Measurements from ENCODE around the gene GNAO1. TPM values are rescaled to one million over a fixed set of nuclear protein-coding genes. Genes with fewer than 3 reads are reported as not detected.

The GNAO1 gene
- total and polyA plus RNA-seq, 9 of the 15 experiments (the other 6 are each of a cell fraction or from before 2014, with no cell fraction given), result 0.07 to 0.42 (median 0.08) TPM; not detected in 5

DNA sequence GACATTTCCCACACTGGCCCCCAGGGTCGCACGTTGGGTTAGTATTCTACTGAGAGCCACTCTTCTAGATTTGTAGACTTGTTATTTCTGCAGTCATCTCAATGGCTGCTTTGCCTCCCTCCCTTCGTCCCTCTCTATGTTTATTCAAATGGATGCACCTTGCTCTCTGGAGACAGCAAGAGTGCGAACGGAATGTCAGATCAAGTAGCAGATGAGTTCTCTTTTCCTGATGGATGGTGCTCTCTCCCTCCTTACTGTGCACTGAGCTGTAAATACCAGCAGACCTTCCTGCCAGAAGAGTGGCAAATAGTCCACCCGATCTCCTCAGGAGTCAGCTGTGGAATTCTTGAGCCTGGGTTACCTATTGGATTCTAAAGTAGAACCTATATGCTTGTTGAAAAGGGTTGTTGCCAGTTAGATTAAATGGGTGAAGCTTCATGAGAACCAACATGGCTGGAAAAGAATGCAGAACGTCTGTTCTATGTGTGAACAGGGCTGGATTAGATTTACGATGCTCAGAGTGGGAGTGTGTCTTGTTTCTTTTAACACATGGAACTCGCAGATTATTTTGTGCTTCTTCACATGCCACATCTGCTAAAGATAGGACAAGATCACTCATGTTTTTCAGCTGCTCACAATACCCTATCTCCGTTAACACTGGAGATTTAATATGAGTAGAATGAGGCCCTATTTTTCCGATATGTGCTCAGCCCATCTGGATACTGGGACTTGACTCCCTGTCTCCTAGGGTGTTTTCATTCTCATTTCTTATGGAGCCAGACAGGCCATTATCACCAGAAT lies 6.1 kb downstream of the GNAO1 start:
- CTCF ChIA-PET (ENCODE audit: low intra/inter-chr PET ratio), result no interaction called here
- ATAC-seq (no peak), FAIRE-seq (no peak), DNase-seq (ENCODE audit: extremely low read depth in 1 of 4, low spot score in 3 of 4) (no peak)
- Histone ChIP-seq H3K9me3 (replicated peaks; ENCODE audit: control insufficient read depth, insufficient read depth, low read depth, low read length) (no peaks in the 10 kb centered on the region), H3K9ac (ENCODE audit: insufficient read depth in 1 of 2, low read depth in 2 of 2, low read length in 2 of 2) (no peak overlapping the region), H3K4me2 (ENCODE audit: insufficient read depth, low read length) (no peak overlapping the region), H3K27me3 (ENCODE audit: control insufficient read depth in 2 of 2, insufficient read depth in 2 of 2, low read length in 2 of 2) (peaks cover 21 to 31% of the 10 kb centered on the region in 2 experiments), H2AFZ (ENCODE audit: low read depth, low read length) (no peak overlapping the region), H4K20me1 (replicated peaks; ENCODE audit: control insufficient read depth, insufficient read depth, low read length) (0 out of 2 replicates have a peak, but pooled peaks cover 5% of the 10 kb centered on the region), H3K36me3 (ENCODE audit: control insufficient read depth, insufficient read depth, low read length) (no peaks in the 10 kb centered on the region), H3K4me3 (no peak overlapping the region), H3K4me1 (replicated peaks in 1 of 2; ENCODE audit: control insufficient read depth in 2 of 2, insufficient read depth in 2 of 2, low read length in 2 of 2) (peaks cover 0 to 4% of the 10 kb centered on the region in 2 experiments; a peak in 2 of 5 replicates), H3K79me2 (ENCODE audit: control insufficient read depth, insufficient read depth, low read length) (no peaks in the 10 kb centered on the region), H3K9me1 (ENCODE audit: control insufficient read depth, insufficient read depth, low read length) (no peaks in the 10 kb centered on the region), H3K27ac (ENCODE audit: extremely low read depth, low read depth, low read length) (no peak overlapping the region)
- in situ Hi-C loops (cut with MboI) (no loop called here), intact Hi-C loops (cut with micrococcal nuclease) (no loop called here)
- BruUV-seq (replicated peaks), result no TSS peak
- WGBS (ENCODE audit: insufficient coverage, low coverage, missing lambda C conversion rate), result 3% methylated on average over 11 of the region's 11 CpGs
- POLR2A ChIA-PET, result interaction anchor here (1.1 kb wide), 1 partner anchor 9 kb away, joined by 4 read pairs; no protein-coding TSS in a partner anchor
- TF ChIP-seq SRSF7 (optimal IDR thresholded peaks at IDR 0.05; ENCODE audit: low read depth, low read length) (no peak), TAL1 (IDR thresholded peaks at IDR 0.05) (peak; percentile 64), TEAD4 (IDR thresholded peaks at IDR 0.05; ENCODE audit: low read length) (peak; percentile 67), TEAD4 (CRISPR knock-in tag; IDR thresholded peaks at IDR 0.05; ENCODE audit: borderline replicate concordance) (no peak), MAFF (IDR thresholded peaks at IDR 0.05; ENCODE audit: low read length) (no peak), MEIS2 (IDR thresholded peaks at IDR 0.05; ENCODE audit: partially characterized antibody) (peak; percentile 33), GTF2E2 (tag; IDR thresholded peaks at IDR 0.05) (no peak), XRCC5 (IDR thresholded peaks at IDR 0.05; ENCODE audit: low read depth, low read length) (no peak), MBD2 (IDR thresholded peaks at IDR 0.05; ENCODE audit: borderline replicate concordance, low read depth) (no peak), CBFA2T2 (conservative IDR thresholded peaks at IDR 0.05) (no peak), GABPB2 (CRISPR knock-in tag; conservative IDR thresholded peaks at IDR 0.05) (no peak), SMAD1 (IDR thresholded peaks at IDR 0.05; ENCODE audit: low read depth, low read length, partially characterized antibody) (no peak), ARID2 (IDR thresholded peaks at IDR 0.05) (no peak), TOE1 (IDR thresholded peaks at IDR 0.05; ENCODE audit: borderline replicate concordance) (no peak), TOE1 (CRISPR knock-in tag; IDR thresholded peaks at IDR 0.05; ENCODE audit: borderline replicate concordance, low read depth) (no peak), NR2C2 (CRISPR knock-in tag; IDR thresholded peaks at IDR 0.05) (no peak), NR2C2 (tag; IDR thresholded peaks at IDR 0.05) (no peak), MEF2D (tag; conservative IDR thresholded peaks at IDR 0.05; ENCODE audit: low read depth) (no peak)
- TF ChIP-seq, protein P1, sequence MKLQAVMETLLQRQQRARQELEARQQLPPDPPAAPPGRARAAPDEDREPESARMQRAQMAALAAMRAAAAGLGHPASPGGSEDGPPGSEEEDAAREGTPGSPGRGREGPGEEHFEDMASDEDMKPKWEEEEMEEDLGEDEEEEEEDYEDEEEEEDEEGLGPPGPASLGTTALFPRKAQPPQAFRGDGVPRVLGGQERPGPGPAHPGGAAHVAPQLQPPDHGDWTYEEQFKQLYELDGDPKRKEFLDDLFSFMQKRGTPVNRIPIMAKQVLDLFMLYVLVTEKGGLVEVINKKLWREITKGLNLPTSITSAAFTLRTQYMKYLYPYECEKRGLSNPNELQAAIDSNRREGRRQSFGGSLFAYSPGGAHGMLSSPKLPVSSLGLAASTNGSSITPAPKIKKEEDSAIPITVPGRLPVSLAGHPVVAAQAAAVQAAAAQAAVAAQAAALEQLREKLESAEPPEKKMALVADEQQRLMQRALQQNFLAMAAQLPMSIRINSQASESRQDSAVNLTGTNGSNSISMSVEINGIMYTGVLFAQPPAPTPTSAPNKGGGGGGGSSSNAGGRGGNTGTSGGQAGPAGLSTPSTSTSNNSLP (IDR thresholded peaks at IDR 0.05; ENCODE audit: borderline replicate concordance, low read depth, low read length), result no peak
